ENCODE data around the gene TRIM66.

Gene TRIM66

DNA sequence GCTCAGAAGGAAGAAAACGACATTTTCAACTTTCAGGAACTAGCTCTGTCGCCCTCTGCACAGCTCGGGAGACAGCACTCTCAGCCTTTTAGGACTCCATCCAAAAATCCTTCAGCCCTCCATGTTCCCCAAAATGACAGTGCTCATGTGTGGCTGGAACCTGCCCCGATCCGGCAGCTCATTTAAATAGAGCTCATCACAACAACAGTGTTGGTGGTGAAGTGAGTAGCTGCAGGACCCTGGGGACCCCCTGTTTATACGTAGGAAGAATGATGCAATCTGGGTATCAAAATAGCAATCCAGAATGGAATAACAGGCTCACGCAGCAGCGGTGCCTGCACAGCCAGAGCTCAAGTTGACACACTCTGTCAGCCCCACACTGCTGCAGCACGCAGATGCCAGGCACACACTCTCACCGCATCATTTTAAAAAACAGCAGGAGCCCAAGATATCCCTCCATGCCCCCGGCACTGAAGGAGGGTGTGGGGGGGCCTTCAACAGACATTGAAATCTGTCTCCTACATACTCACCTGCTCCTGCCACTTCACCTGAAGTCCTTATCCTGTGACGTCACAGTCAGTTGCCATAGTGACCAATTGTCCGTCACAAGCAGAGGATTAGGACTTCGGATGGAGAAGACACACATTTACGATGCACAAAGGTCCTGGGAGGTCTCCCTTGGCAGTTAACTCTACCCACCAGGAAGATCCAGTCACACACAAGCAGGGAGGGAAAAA is 24.0 kb downstream of the TRIM66 start:
- ATAC-seq: no peak

DNA sequence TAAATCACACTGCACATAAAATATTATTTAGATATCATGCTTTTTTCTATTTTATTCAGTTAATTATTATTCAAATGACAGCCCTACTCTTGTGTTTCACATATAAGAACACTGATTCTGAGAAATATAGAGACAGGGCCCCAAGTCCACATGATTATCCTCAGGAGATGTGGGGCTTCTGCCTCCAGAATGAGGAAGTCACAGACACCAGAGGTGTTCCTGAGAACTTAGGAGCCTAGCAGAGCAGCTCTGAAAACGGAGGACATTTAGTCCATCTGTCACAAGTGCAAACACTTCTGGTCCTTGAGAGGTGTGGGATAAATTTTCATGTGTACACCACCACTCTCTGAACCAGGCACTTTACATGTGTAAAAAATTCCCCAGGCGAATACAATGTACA is 26.2 kb downstream of the TRIM66 start:
- no peak for ATAC-seq
- H3K4me3 Mint-ChIP-seq: no peak overlapping the region
- peaks cover 15% of the 10 kb centered on the region for H3K36me3 Mint-ChIP-seq
- H3K27ac Mint-ChIP-seq: no peak overlapping the region
- no peaks in the 10 kb centered on the region for H3K27me3 Mint-ChIP-seq
- H3K4me1 Mint-ChIP-seq: no peaks in the 10 kb centered on the region
- no peaks in the 10 kb centered on the region for H3K9me3 Mint-ChIP-seq

More for the DNA sequence above, 24.0 kb downstream of the TRIM66 start:
- H3K27me3 Mint-ChIP-seq: no peaks in the 10 kb centered on the region
- no peaks in the 10 kb centered on the region for H3K4me1 Mint-ChIP-seq
- H3K36me3 Mint-ChIP-seq: peaks cover 17% of the 10 kb centered on the region
- no peak overlapping the region for H3K27ac Mint-ChIP-seq
- H3K4me3 Mint-ChIP-seq: no peak overlapping the region
- H3K9me3 Mint-ChIP-seq: no peaks in the 10 kb centered on the region

DNA sequence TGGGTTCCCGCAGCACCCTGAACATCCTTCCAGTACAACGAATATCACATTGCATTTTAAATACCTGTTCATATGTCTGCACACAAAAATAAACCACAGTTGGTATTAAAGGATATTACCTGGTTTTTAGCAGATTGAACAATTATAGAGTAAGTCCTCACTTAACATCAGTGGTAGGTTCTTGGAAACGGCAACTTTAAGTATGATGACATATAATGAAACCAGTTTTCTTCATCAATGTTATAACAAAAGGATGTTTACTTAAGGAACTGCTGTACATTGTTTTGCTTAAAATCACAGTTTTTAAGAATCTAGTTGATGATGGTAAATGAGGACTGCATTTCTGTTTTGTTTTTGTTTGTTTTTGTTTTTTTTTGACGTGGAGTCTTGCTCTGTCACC is 28.0 kb downstream of the TRIM66 start:
- ATAC-seq: no peak
- H3K27me3 Mint-ChIP-seq: no peaks in the 10 kb centered on the region
- no peaks in the 10 kb centered on the region for H3K9me3 Mint-ChIP-seq
- H3K36me3 Mint-ChIP-seq: peaks cover 24% of the 10 kb centered on the region
- H3K4me1 Mint-ChIP-seq: no peaks in the 10 kb centered on the region
- no peak overlapping the region for H3K4me3 Mint-ChIP-seq
- no peak overlapping the region for H3K27ac Mint-ChIP-seq

DNA sequence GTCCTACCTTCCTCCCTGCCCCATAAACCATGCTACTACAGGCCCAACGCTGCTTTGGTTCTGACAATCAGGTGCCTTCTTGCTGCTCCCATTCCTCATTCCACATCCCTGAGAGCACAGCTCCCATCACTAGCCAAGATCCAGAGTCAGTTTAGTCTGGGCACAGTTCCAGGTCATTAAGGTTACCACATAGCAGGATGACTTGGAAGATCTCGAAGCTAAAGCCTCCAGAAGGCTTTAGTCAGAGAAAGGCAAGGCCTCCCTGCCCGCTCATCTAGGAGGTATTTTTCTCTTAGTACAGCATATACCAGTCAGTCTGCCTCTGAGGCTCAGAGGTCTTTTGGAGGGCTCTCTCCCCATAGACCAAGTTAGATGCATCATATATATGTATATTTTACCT is 30.3 kb downstream of the TRIM66 start:
- no peak overlapping the region for H3K27ac Mint-ChIP-seq
- no peaks in the 10 kb centered on the region for H3K27me3 Mint-ChIP-seq
- no peak overlapping the region for H3K4me3 Mint-ChIP-seq
- H3K36me3 Mint-ChIP-seq: peaks cover 30% of the 10 kb centered on the region
- no peaks in the 10 kb centered on the region for H3K4me1 Mint-ChIP-seq
- H3K9me3 Mint-ChIP-seq: no peaks in the 10 kb centered on the region
- ATAC-seq: no peak

DNA sequence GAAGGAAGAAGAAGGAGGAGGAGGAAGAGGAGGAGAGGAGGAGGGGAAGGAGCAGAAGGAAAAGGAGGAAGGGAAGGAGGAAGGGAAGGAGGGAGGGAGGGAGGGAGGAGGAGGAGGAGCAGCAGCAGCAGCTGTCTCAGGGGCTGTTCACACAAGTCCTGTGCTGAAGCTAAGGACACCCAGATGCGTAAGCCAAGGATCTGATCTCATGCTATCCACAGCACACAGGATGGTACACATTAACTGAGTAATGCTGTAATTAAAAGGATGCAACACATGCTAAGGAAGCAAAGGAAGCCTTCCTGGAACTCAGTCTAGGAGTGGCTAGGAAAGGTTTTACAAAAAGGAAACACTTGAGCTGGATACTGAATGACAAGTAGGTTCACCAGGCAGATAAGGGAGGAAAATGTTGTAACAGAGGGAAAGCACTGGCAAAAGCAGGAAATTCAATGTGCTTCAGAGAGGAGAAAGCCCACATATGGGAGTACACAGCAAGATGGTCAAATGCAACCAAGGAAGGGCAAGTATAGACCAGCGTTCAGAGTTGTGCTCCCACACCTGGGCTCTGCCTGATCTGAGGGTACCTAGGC is 32.0 kb downstream of the TRIM66 start:
- Mint-ChIP-seq H3K36me3 (peaks cover 30% of the 10 kb centered on the region), H3K4me1 (no peaks in the 10 kb centered on the region), H3K9me3 (no peaks in the 10 kb centered on the region), H3K27ac (no peak overlapping the region), H3K4me3 (no peak overlapping the region), H3K27me3 (no peaks in the 10 kb centered on the region)
- ATAC-seq: no peak

DNA sequence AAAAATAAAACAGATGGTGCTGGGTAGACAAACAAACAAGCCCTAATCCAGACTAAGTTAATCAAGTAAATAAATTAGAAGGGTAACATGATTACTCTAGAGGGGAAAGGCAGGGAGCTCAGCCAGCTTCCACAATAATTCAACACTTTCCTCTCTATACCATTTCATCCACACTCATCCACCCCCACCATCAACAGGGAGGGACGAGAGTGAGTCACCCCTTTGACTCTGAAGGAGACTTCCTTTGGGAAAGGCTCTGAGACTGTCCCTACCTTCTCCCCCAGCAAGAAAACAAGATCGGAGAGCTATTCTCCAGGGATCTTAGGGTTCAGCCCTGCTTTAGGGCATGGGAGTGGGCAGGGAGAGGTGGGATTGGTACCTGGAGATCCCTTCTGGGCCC is 33.1 kb downstream of the TRIM66 start:
- no peaks in the 10 kb centered on the region for H3K9me3 Mint-ChIP-seq
- H3K27me3 Mint-ChIP-seq: no peaks in the 10 kb centered on the region
- no peaks in the 10 kb centered on the region for H3K4me1 Mint-ChIP-seq
- ATAC-seq: no peak
- H3K27ac Mint-ChIP-seq: no peak overlapping the region
- H3K36me3 Mint-ChIP-seq: peaks cover 30% of the 10 kb centered on the region
- no peak overlapping the region for H3K4me3 Mint-ChIP-seq

DNA sequence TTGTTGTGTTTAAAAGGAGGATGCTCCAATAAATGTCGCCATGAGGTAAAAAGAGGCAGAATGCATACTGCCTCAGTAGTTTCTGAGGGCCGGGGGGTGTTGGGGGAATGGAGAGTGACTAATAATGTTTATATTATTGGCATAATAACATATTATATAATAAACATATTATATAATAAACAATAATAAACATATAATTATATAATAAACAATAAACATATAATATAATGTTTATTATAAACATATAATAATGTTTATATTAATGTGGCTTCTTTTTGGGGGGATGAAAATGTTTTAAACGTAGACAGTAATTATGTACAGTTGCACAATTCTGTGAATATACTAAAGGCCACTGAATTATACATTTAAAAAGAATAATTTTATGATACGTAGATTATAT is 35.6 kb downstream of the TRIM66 start:
- no peaks in the 10 kb centered on the region for H3K4me1 Mint-ChIP-seq
- ATAC-seq: no peak
- H3K36me3 Mint-ChIP-seq: peaks cover 26% of the 10 kb centered on the region
- no peaks in the 10 kb centered on the region for H3K9me3 Mint-ChIP-seq
- H3K27ac Mint-ChIP-seq: no peak overlapping the region
- no peak overlapping the region for H3K4me3 Mint-ChIP-seq
- H3K27me3 Mint-ChIP-seq: no peaks in the 10 kb centered on the region

DNA sequence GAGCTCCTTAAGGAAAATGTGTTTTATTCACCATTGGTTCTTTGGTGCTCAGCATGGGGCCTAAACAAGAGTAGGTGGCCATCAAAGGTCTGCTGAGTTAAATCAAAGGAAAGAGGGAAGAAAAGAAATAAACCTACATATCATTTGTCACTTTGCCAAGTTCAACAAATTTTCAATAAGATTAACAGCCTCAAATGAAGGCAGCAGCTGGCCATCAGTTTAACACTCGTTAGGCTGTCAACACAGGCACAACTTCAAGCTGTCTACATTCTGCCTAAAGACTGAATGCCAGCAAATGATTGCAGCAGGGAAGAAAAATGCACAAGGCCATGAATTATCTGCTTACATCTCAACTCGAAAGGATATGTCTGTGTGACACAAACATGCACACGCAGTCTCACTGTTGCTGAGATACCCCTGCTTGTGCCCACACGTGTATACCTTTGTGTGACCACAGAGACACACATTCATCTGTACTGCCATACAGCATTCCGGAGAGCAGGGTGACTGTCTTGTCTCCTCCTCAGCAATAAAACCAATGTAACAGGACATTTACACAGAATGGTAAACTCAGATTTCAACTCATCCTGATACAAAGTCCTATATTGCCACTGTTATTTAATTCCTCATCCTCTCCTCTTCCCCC is 40.1 kb downstream of the TRIM66 start:
- Mint-ChIP-seq H3K4me1 (no peaks in the 10 kb centered on the region), H3K9me3 (no peaks in the 10 kb centered on the region), H3K4me3 (no peak overlapping the region), H3K27me3 (no peaks in the 10 kb centered on the region), H3K36me3 (peaks cover 31% of the 10 kb centered on the region), H3K27ac (no peak overlapping the region)
- ATAC-seq: no peak

DNA sequence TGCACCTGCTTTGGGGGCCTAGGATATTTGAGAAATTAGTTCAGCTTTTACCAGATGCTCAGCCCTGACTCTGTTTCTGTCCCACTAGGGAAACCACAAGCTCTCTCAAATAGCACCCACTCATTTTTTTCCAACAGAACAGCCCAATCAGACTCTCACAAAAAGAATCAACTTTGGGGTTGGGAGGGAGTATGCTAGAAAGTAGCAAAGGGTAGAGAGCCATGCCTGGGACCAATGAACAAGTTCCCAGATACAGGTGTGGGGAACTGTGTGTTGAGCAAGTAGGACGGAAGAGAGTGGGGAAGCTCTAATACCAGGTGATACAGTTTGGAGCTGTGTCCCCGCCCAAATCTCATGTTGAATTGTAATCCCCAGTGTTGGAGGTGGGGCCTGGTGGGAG is 41.1 kb downstream of the TRIM66 start:
- H3K9me3 Mint-ChIP-seq: peaks cover 6% of the 10 kb centered on the region
- no peak for ATAC-seq

DNA sequence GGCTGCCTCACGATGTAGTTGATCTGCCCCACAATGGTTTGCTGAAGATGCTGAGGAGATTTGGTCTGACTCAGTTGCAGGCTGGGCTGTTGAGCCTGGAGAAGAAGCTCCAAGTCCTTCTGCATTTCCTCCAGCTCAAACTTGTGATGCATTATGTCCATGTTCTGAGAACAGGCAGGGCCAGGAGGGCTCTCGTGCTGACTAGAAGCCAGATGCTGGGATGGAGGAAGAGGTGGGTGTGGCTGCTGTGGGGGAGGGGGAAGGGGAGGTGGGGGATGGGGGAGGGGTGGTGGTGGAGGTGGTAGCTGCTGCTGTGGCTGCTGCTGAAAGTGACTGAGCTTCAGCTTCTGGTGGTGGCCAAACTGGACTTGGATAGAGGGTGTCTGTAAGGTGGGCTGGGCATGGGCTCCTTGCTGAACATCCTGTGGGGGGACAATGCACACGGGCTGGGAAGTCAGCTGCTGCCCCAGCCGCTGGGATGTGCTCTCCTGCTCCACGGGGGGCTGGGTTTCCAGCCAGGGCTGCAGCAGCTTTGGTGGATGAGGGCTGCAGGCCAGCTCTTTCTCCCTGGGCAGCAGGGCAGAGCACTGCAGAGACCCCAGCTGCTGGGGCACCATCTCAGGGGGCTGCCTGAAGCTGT is 42.1 kb downstream of the TRIM66 start:
- no peak overlapping the region for H3K27ac Mint-ChIP-seq
- peaks cover 50% of the 10 kb centered on the region for H3K36me3 Mint-ChIP-seq
- no peak for ATAC-seq
- no peak overlapping the region for H3K4me3 Mint-ChIP-seq
- no peaks in the 10 kb centered on the region for H3K27me3 Mint-ChIP-seq
- H3K9me3 Mint-ChIP-seq: peaks cover 11% of the 10 kb centered on the region
- no peaks in the 10 kb centered on the region for H3K4me1 Mint-ChIP-seq

More for the DNA sequence above, 41.1 kb downstream of the TRIM66 start:
- Mint-ChIP-seq H3K27ac (no peak overlapping the region), H3K36me3 (peaks cover 40% of the 10 kb centered on the region), H3K4me3 (no peak overlapping the region), H3K27me3 (no peaks in the 10 kb centered on the region), H3K4me1 (no peaks in the 10 kb centered on the region)

DNA sequence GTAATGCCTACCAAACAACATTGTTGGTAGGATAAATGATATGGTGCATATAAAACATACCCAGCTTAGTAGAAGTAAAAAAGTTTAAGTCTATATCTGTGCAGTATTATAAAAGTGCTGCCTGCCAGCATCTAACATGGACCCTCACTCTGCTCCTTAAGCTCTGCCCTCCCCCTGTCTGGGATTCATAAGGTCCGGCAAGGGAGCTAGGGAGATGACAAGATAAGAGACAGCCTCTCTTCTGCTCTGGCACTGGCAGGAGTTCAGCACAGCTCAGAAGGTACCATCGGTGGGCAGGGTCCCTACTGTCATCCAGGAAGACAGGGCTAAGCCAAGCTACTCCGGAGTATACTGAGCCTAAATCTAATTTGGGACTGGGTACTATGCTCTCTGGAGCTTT is 42.8 kb downstream of the TRIM66 start:
- Mint-ChIP-seq H3K9me3 (peaks cover 11% of the 10 kb centered on the region), H3K27me3 (no peaks in the 10 kb centered on the region), H3K36me3 (peaks cover 52% of the 10 kb centered on the region), H3K27ac (no peak overlapping the region), H3K4me3 (no peak overlapping the region), H3K4me1 (no peaks in the 10 kb centered on the region)
- no peak for ATAC-seq

DNA sequence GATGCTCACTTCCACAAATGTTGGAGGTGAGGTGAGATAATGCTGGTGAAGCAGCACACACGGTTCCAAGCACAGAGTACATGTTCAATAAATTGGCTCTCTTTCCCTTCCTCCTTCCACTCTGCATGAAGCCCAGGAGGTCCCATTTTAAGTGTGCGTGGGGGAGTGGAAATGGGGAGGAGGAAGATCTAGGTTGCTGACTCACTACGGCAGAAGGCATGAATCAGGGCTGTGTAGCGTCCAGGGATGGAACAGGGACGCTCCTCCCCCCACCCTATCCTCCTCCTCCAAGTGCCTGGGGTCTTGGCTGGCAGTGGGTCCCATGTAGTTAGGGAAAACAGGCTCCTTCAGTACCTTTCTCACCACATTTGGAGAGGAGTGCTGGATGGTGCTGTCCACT is 44.2 kb downstream of the TRIM66 start:
- Mint-ChIP-seq H3K4me3 (no peak overlapping the region), H3K9me3 (peaks cover 11% of the 10 kb centered on the region), H3K36me3 (peaks cover 52% of the 10 kb centered on the region), H3K27ac (no peak overlapping the region), H3K4me1 (no peaks in the 10 kb centered on the region), H3K27me3 (no peaks in the 10 kb centered on the region)
- ATAC-seq: no peak

DNA sequence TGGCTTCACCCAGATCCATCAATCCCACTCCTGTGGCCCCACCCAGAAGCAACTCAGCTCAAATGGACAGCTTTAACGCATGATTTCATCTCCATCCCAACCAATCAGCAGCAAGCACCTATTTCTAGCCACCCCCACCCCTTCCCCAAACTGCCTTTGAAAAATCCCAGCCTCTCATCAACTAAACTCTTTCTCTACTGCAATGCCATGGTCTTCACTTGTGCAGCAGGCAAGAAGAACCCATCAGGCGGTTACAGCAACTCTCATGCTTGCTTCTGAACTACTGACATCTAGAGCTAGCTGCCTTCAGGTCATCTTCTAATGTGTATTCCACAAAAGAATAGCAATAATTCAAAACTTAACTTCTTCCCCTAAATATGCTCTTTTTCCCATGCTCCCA is 46.3 kb downstream of the TRIM66 start:
- H3K36me3 Mint-ChIP-seq: peaks cover 49% of the 10 kb centered on the region
- no peaks in the 10 kb centered on the region for H3K4me1 Mint-ChIP-seq
- no peak overlapping the region for H3K27ac Mint-ChIP-seq
- no peak overlapping the region for H3K4me3 Mint-ChIP-seq
- peaks cover 11% of the 10 kb centered on the region for H3K9me3 Mint-ChIP-seq
- ATAC-seq: no peak
- H3K27me3 Mint-ChIP-seq: no peaks in the 10 kb centered on the region

DNA sequence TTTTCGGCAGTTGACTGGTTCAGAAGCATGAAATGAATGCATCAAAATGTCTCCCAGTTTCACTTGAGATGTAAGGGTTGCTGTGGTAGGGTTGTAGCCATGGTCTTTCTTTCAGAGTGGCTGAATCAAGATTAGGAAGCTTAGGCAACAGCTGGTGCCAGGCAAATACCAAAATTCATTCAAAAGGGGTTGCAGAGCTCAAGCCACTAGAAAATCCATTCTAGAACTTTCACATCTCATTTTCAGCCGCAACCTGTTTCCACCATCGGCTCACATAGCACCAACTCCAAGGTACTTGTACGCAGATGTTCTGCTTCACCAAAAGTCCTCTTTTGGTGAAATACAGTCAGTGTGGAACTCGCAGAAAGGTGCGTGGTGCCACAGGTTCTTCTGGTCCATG is 48.0 kb downstream of the TRIM66 start:
- H3K9me3 Mint-ChIP-seq: peaks cover 11% of the 10 kb centered on the region
- peaks cover 56% of the 10 kb centered on the region for H3K36me3 Mint-ChIP-seq
- H3K27ac Mint-ChIP-seq: no peak overlapping the region
- H3K4me1 Mint-ChIP-seq: no peaks in the 10 kb centered on the region
- no peaks in the 10 kb centered on the region for H3K27me3 Mint-ChIP-seq
- no peak overlapping the region for H3K4me3 Mint-ChIP-seq
- no peak for ATAC-seq

DNA sequence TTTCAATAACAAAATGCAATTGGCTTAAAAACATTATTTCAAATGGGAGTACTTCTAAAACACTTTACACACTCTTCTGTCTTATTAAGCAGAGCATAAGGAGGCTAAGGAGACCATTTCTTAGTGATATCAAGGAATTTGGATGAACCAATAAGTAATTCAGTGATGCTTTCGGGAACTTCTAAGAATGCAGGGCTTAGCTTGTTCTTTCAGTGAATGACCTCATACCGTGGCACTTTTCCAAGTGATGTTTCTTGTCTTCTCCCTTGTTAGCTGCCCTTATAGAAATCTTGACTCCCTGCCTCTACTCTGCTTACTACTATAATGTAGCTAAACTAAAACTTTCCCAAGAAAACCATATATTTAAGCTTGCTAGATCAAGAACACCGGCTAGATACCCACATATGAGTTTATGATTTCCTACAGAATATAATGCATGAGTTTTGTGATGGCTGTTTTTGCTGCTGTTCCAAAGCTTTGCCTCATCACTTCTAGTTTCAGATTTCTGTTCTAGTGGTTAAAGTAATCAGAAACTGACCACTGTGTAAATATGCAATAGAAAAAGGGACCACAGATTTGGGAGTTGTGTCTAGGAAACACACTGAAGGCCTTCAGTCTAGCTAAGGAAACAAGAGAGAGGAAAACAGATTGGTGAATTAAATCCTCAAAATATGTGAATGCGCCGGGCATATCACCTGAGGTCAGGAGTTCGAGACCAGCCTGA is 50.9 kb downstream of the TRIM66 start:
- ATAC-seq: no peak
- H3K4me3 Mint-ChIP-seq: no peak overlapping the region
- H3K9me3 Mint-ChIP-seq: peaks cover 6% of the 10 kb centered on the region
- H3K27ac Mint-ChIP-seq: no peak overlapping the region
- H3K4me1 Mint-ChIP-seq: no peaks in the 10 kb centered on the region
- H3K36me3 Mint-ChIP-seq: peaks cover 40% of the 10 kb centered on the region
- no peaks in the 10 kb centered on the region for H3K27me3 Mint-ChIP-seq

Measured in stimulated activated memory B cell treated with anti-CD40 and anti-IgM and Interleukin-4, amounts not matched to agents 10 μg/mL and 1 μg/mL and 100 μg/mL, for 72 hours (primary cell).